Type B pancreatic cell (in vitro differentiated cells): ENCODE data around the gene MAP2K5. TPM values are rescaled to one million over a fixed set of nuclear protein-coding genes. Genes with fewer than 3 reads are reported as not detected.

Source experiments
- DNase-seq: peaks from one replicate; pipeline ENCODE4 v3.0.0; 2021; ENCODE audit warnings: mixed read lengths; ENCODE audit not compliant: unreplicated experiment; ENCODE audit errors: extremely low spot score
- H3K27ac Mint-ChIP-seq: 2 replicates; pipeline ENCODE4 v1.8.0; 2021; ENCODE audit warnings: mild to moderate bottlenecking, mixed read lengths
- H3K27me3 Mint-ChIP-seq: 2 replicates; pipeline ENCODE4 v1.8.0; 2021; ENCODE audit warnings: mixed read lengths
- H3K36me3 Mint-ChIP-seq: 2 replicates; pipeline ENCODE4 v1.8.0; 2021; ENCODE audit warnings: mixed read lengths
- H3K4me1 Mint-ChIP-seq: one replicate; pipeline ENCODE4 v1.8.0; 2021; ENCODE audit warnings: mixed read lengths; ENCODE audit not compliant: unreplicated experiment
- H3K4me3 Mint-ChIP-seq: 2 replicates; pipeline ENCODE4 v1.8.0; 2021; ENCODE audit warnings: mild to moderate bottlenecking, mixed read lengths
- H3K9me3 Mint-ChIP-seq: 2 replicates; pipeline ENCODE4 v1.8.0; 2021; ENCODE audit warnings: mixed read lengths
- total RNA-seq: library from RNA; stranded (reverse); gene quantifications from 2 replicates; pipeline ENCODE4 v1.2.1, GENCODE V29; 2021; ENCODE audit warnings: low replicate concordance
- TF ChIP-seq, protein P1 (sequence below): fragments of 200-600 bp; sonication (generic); conservative IDR thresholded peaks from 2 replicates; pipeline ENCODE4 v1.5.0; 2021; ENCODE audit warnings: antibody characterized with exemption, mild to moderate bottlenecking

Gene MAP2K5
- total RNA-seq, 1 donor from 2014 or later = 21.8 TPM

DNA sequence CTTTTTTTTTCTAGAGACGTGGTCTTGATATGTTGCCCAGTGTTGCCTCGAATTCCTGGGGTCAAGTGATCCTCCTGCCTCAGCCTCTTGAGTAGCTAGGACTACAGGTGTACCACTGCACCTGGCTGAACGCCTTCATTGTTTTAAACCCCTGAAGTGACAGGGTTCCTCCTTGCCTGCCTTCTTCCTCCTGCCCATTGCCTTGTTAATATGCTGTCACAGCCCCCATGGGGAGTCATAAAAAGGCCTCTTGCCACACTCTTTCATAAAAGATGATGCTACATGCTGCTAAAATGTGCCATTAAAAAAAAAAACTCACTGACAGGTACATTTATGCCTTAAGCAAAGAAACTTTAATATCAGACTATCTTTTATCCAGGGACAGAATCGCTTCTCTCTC lies 166.0 kb downstream of the MAP2K5 start:
- Mint-ChIP-seq H3K4me3 (no peak overlapping the region), H3K27ac (no peak overlapping the region), H3K27me3 (no peaks in the 10 kb centered on the region), H3K36me3 (peaks cover 21% of the 10 kb centered on the region), H3K9me3 (no peaks in the 10 kb centered on the region), H3K4me1 (peaks cover 11% of the 10 kb centered on the region)
- TF ChIP-seq, protein P1, sequence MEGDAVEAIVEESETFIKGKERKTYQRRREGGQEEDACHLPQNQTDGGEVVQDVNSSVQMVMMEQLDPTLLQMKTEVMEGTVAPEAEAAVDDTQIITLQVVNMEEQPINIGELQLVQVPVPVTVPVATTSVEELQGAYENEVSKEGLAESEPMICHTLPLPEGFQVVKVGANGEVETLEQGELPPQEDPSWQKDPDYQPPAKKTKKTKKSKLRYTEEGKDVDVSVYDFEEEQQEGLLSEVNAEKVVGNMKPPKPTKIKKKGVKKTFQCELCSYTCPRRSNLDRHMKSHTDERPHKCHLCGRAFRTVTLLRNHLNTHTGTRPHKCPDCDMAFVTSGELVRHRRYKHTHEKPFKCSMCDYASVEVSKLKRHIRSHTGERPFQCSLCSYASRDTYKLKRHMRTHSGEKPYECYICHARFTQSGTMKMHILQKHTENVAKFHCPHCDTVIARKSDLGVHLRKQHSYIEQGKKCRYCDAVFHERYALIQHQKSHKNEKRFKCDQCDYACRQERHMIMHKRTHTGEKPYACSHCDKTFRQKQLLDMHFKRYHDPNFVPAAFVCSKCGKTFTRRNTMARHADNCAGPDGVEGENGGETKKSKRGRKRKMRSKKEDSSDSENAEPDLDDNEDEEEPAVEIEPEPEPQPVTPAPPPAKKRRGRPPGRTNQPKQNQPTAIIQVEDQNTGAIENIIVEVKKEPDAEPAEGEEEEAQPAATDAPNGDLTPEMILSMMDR = no peak
- no peak for DNase-seq

DNA sequence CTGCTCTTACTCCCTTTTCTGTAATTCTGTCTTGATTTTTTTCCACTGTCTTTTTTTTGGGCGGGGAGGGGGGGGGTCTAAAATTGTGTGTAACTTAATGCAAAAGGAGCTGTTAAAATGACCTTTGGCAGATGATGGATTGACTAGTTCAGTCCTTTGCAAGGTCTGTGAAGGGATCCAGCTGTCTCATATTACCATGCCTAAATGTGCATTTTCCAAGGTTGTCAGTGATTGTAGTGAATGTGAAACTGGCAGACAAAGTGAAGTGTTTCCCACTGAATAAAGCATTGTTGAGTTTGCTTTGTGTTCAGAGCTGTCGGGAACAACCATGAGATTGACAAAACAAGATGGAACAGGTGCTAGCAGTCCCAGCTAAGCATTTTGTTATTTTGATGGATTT lies 172.7 kb downstream of the MAP2K5 start:
- peaks cover 30% of the 10 kb centered on the region for H3K4me1 Mint-ChIP-seq
- no peak overlapping the region for H3K27ac Mint-ChIP-seq
- H3K4me3 Mint-ChIP-seq = peak overlapping the region; percentile 17
- H3K36me3 Mint-ChIP-seq = peaks cover 11% of the 10 kb centered on the region
- H3K27me3 Mint-ChIP-seq = peaks cover 5% of the 10 kb centered on the region
- H3K9me3 Mint-ChIP-seq = peaks cover 4% of the 10 kb centered on the region
- DNase-seq = no peak
- TF ChIP-seq, protein P1 = no peak

DNA sequence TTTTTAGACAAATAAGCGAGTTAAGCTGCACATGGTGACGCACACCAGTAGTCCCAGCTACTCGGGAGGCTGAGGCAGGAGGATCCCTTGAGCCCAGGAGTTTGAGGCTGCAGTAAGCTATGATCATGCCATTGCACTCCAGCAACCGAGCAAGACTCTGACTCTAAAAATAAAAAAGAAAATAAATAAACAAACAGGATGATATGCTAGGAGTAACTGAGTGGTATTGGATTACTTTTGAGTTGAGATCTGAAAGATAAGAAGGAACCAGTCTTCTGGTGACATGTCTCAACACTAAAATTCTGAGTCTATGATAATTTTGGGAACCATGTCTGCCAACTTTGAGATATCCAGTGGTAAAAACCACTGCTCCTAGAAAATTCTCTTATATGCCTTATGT lies 173.7 kb downstream of the MAP2K5 start:
- Mint-ChIP-seq H3K27ac (no peak overlapping the region), H3K9me3 (peaks cover 4% of the 10 kb centered on the region), H3K4me1 (peaks cover 40% of the 10 kb centered on the region), H3K27me3 (peaks cover 5% of the 10 kb centered on the region), H3K4me3 (no peak overlapping the region), H3K36me3 (peaks cover 8% of the 10 kb centered on the region)
- DNase-seq = no peak
- TF ChIP-seq, protein P1 = no peak

DNA sequence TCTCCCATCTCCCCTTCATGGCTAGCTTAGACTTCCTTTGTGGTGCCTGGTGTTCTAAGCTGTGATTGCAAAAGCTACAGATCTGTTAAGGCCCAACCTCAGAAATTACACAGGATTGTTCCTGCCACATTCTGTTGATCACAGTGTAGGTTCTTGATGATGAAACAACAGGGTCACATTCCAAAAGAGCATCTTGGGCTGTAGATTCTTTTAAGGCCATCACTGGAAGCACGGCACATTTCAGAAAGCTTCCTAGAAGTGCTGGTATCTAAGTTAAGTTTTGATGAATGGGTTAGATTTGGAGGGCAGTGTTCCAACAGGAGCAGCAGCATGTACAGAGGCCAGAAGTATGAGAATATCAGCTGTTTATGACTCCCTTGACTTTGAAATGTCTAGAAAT lies 175.3 kb downstream of the MAP2K5 start:
- H3K4me3 Mint-ChIP-seq = no peak overlapping the region
- peaks cover 48% of the 10 kb centered on the region for H3K4me1 Mint-ChIP-seq
- TF ChIP-seq, protein P1 = no peak
- no peaks in the 10 kb centered on the region for H3K36me3 Mint-ChIP-seq
- peaks cover 5% of the 10 kb centered on the region for H3K27me3 Mint-ChIP-seq
- no peak for DNase-seq
- no peak overlapping the region for H3K27ac Mint-ChIP-seq
- H3K9me3 Mint-ChIP-seq = peaks cover 4% of the 10 kb centered on the region

DNA sequence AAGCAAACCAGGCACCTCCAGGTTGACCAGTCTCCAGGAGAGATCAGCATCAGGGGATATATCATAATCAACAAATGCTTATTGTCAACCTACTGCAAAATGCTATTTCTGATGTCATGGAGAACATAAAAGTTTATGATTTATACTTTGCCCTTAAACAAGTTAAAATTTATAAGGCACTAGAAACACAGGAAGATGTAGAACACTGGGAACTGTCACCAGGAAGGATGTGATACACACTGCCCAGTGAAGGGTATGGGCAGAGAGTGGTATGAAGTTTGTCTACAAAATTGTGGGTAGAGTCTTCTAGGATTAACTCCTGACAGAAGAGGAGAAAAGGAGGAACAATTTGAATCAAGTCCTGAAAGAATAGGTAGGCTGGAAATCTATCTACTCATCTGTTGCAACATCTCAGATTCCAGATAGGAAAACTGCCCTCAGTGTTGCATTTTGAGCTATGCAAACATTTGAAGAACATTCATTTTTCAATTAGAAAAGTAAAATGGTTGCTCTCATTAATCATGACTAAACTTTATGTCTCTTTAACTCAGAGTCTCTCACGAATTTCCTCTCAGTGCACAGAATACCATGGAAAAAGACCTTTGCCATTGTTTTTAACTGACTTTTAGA lies 176.9 kb downstream of the MAP2K5 start:
- Mint-ChIP-seq H3K4me3 (no peak overlapping the region), H3K27ac (no peak overlapping the region), H3K4me1 (peaks cover 46% of the 10 kb centered on the region), H3K36me3 (no peaks in the 10 kb centered on the region), H3K27me3 (peaks cover 7% of the 10 kb centered on the region), H3K9me3 (peaks cover 4% of the 10 kb centered on the region)
- TF ChIP-seq, protein P1 = no peak
- no peak for DNase-seq
